MCF 10A (cell line): ENCODE data around the gene MAP2K5. TPM values are rescaled to one million over a fixed set of nuclear protein-coding genes. Genes with fewer than 3 reads are reported as not detected.

Experiments
- BruUV-seq: library from RNA; stranded (reverse); fragments of 400-500 nt; replicated peaks from 2 replicates; lab custom pipeline; 2021; lab: Mats Ljungman, UMichigan
- CTCF ChIA-PET: fragments of 300-600 bp; sonication (Branson Sonifier 250); formaldehyde crosslinking; extraction: SDS; loops from one replicate; lab custom pipeline; 2021; ENCODE audit warnings: antibody characterized with exemption, inconsistent platforms; lab: Yijun Ruan, JAX
- POLR2A ChIA-PET: fragments of 300-600, 350-650 bp; sonication (Branson Sonifier 250); formaldehyde crosslinking; extraction: SDS; loops from one replicate; lab custom pipeline; 2020; ENCODE audit warnings: antibody characterized with exemption, inconsistent platforms; lab: Yijun Ruan, JAX
- DNase-seq: peaks from one replicate; pipeline ENCODE4 v3.0.0-alpha.2; 2018; ENCODE audit not compliant: unreplicated experiment
- H3K27ac Mint-ChIP-seq: one replicate; pipeline ENCODE4 v1.8.0; 2022; ENCODE audit warnings: mild to moderate bottlenecking, low read depth, mixed read lengths; ENCODE audit not compliant: unreplicated experiment
- H3K27me3 Mint-ChIP-seq: one replicate; pipeline ENCODE4 v1.8.0; 2022; ENCODE audit warnings: mixed read lengths; ENCODE audit not compliant: insufficient read depth, unreplicated experiment
- H3K36me3 Mint-ChIP-seq: one replicate; pipeline ENCODE4 v1.8.0; 2022; ENCODE audit warnings: mild to moderate bottlenecking, moderate library complexity, mixed read lengths; ENCODE audit not compliant: insufficient read depth, unreplicated experiment
- H3K4me1 Mint-ChIP-seq: one replicate; pipeline ENCODE4 v1.8.0; 2022; ENCODE audit warnings: mixed read lengths; ENCODE audit not compliant: insufficient read depth, unreplicated experiment
- H3K4me3 Mint-ChIP-seq: one replicate; pipeline ENCODE4 v1.8.0; 2022; ENCODE audit warnings: mild to moderate bottlenecking, moderate library complexity, mixed read lengths; ENCODE audit not compliant: unreplicated experiment
- H3K9me3 Mint-ChIP-seq: one replicate; pipeline ENCODE4 v1.8.0; 2022; ENCODE audit warnings: mixed read lengths; ENCODE audit not compliant: unreplicated experiment
- CTCF ChIP-seq: fragments of 200-600 bp; IDR thresholded peaks from one replicate; pipeline ENCODE4 v1.8.0; 2022; ENCODE audit warnings: antibody characterized with exemption, mild to moderate bottlenecking; ENCODE audit not compliant: unreplicated experiment
- intact Hi-C: fragments of 100-400 bp; cut with micrococcal nuclease; formaldehyde crosslinking; loops from 2 replicates; pipeline ENCODE4 v1.14.1; 2022
- total RNA-seq: library from RNA; stranded (reverse); gene quantifications from 2 replicates; pipeline ENCODE4 v1.2.3, GENCODE V29; 2022

MAP2K5 gene
- total RNA-seq, 1 experiment from 2014 or later = 24.4 TPM

- DNase-seq = no peak
- H3K4me1 Mint-ChIP-seq = peaks cover 6% of the 10 kb centered on the region
- intact Hi-C loops = no loop called here
- no peaks in the 10 kb centered on the region for H3K9me3 Mint-ChIP-seq
- ChIA-PET POLR2A (interaction anchor here (0.6 to 1.0 kb wide), 2 partner anchors 28 to 42 kb away, joined by 3 read pairs; no protein-coding TSS in a partner anchor), CTCF (interaction anchor here (1.6 kb wide), 1 partner anchor 115 kb away, joined by 3 read pairs; no protein-coding TSS in a partner anchor)
- no peak for TF ChIP-seq CTCF
- no peak overlapping the region for H3K4me3 Mint-ChIP-seq
- no peak overlapping the region for H3K27ac Mint-ChIP-seq
- no TSS peak for BruUV-seq
- no peaks in the 10 kb centered on the region for H3K27me3 Mint-ChIP-seq
- H3K36me3 Mint-ChIP-seq = peaks cover 18% of the 10 kb centered on the region
Measured at GRCh38 chr15:67571648-67572415, 29.3 kb downstream of the MAP2K5 start.

GRCh38 chr15:67573194-67573593, 30.7 kb downstream of the MAP2K5 start:
- no peak overlapping the region for H3K4me3 Mint-ChIP-seq
- no peak for TF ChIP-seq CTCF
- intact Hi-C loops = no loop called here
- H3K27me3 Mint-ChIP-seq = no peaks in the 10 kb centered on the region
- no TSS peak for BruUV-seq
- no peak for DNase-seq
- H3K4me1 Mint-ChIP-seq = peaks cover 6% of the 10 kb centered on the region
- no peaks in the 10 kb centered on the region for H3K9me3 Mint-ChIP-seq
- peaks cover 15% of the 10 kb centered on the region for H3K36me3 Mint-ChIP-seq
- CTCF ChIA-PET = no interaction called here
- POLR2A ChIA-PET = interaction anchor here (0.6 kb wide), 1 partner anchor 74 kb away, joined by 3 read pairs; no protein-coding TSS in a partner anchor
- H3K27ac Mint-ChIP-seq = no peak overlapping the region

GRCh38 chr15:67575039-67575502, 32.6 kb downstream of the MAP2K5 start:
- no peak overlapping the region for H3K27ac Mint-ChIP-seq
- BruUV-seq = no TSS peak

More at GRCh38 chr15:67575039-67575502, 32.6 kb downstream of the MAP2K5 start:
- Mint-ChIP-seq H3K4me3 (no peak overlapping the region), H3K36me3 (peaks cover 13% of the 10 kb centered on the region), H3K27me3 (no peaks in the 10 kb centered on the region), H3K9me3 (no peaks in the 10 kb centered on the region), H3K4me1 (peaks cover 6% of the 10 kb centered on the region)
- intact Hi-C loops = no loop called here
- TF ChIP-seq CTCF = no peak
- DNase-seq = no peak
- ChIA-PET CTCF (no interaction called here), POLR2A (no interaction called here)
